ENCODE data around the gene LIPK.

Gene LIPK

DNA sequence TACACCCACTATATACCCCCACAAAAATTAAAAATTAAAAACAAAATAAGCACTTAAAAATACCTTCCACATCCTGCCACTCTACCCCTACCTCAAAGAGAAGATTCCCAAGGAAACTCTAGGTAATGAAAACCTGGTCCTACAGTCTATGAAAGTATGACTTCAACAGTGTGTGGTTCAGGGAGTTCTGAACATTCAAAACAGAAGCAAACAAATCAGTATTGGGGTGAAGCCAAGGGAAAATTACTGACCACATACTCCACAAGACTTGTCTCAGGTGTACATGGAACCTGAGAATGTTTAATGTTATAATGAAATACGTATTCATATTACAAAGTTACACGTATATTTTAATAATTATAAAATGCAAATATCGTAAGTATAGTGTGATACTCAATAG is 76.2 kb downstream of the LIPK start:
- Mint-ChIP-seq H3K27me3 (no peaks in the 10 kb centered on the region), H3K27ac (no peak overlapping the region), H3K4me1 (no peaks in the 10 kb centered on the region), H3K4me3 (no peak overlapping the region), H3K9me3 (no peaks in the 10 kb centered on the region), H3K36me3 (no peaks in the 10 kb centered on the region)
- CTCF ChIA-PET: no interaction called here
- no peak for DNase-seq

DNA sequence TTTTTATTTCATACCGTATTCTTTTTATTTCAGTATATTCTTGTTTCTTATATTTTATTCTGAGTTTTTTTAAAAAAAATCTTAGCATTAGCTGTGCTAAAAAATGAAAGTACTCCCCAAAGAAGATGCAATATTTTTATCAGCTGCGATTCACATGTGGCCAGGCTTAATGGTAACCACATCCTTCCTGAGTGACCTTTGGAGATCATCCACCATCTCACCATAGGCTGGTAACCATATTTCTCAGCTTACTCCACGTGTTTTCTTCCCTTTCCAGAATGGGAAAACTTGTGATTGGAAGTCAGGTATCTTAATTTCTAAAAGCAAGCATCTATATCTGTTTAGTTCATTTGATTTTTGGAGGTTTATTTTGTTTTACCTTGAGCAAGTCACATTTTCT is 77.7 kb downstream of the LIPK start:
- DNase-seq: no peak
- Mint-ChIP-seq H3K4me1 (no peaks in the 10 kb centered on the region), H3K9me3 (no peaks in the 10 kb centered on the region), H3K27ac (no peak overlapping the region), H3K27me3 (peaks cover 4% of the 10 kb centered on the region), H3K4me3 (no peak overlapping the region), H3K36me3 (no peaks in the 10 kb centered on the region)
- CTCF ChIA-PET: no interaction called here

DNA sequence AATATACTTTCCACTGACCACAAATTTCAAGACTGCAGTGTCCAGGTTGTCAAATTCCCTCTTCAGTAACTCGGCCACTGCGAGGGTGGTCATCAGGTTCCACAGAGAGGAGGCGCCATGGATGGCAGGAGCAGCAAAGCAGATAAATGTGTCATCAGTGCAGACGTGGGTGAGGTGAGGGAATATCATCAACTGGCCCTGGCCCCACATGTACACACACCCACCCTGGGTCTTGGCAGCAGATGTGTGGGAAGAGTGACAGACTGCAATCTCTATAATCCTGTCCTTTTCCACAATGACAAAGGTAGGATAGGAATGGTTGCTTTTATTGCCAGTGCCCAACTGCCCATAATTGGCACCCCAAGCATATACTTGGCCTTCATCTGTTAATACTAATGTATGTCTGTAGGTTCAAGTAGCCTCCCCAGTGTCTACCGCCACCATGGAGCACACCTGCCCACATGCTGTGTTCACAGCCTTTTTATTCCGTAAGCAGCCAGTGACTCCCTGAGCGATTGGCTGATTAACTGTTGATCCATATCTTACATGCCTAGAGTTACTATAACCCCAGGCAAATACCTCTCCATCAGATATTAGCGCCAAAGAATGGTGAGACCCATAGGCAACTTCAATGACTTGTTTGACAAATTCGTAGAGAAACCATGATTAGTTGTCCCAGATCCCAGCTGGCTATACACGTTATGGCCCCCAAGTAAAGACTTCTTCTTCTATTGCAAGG is 80.2 kb downstream of the LIPK start:
- Mint-ChIP-seq H3K4me1 (no peaks in the 10 kb centered on the region), H3K27ac (no peak overlapping the region), H3K27me3 (peaks cover 8% of the 10 kb centered on the region), H3K9me3 (no peaks in the 10 kb centered on the region), H3K4me3 (no peak overlapping the region), H3K36me3 (no peaks in the 10 kb centered on the region)
- DNase-seq: no peak
- CTCF ChIA-PET: no interaction called here

DNA sequence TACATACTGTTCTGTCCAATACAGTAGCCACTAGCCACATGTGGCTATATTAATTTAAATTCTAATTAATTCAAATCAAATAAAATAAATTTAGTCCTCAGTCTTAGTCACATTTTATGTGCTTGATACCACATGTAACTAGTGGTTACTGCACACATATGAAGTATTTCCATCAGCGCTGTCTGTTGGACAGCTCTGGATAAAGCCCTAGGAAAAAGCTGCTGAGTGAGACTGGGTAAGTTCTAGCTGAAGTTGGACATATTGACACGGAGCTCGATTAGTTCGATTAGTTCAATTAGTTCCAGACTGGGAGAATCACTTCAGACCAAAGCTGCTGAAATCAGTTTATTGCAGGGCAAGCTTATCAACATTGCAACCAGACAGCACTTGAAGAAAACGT is 81.4 kb downstream of the LIPK start:
- CTCF ChIA-PET: interaction anchor here (1.4 kb wide), 1 partner anchor 22 kb away, joined by 3 read pairs; no protein-coding TSS in a partner anchor
- Mint-ChIP-seq H3K27me3 (peaks cover 9% of the 10 kb centered on the region), H3K4me1 (no peaks in the 10 kb centered on the region), H3K4me3 (no peak overlapping the region), H3K9me3 (no peaks in the 10 kb centered on the region), H3K36me3 (no peaks in the 10 kb centered on the region), H3K27ac (no peak overlapping the region)
- DNase-seq: no peak

DNA sequence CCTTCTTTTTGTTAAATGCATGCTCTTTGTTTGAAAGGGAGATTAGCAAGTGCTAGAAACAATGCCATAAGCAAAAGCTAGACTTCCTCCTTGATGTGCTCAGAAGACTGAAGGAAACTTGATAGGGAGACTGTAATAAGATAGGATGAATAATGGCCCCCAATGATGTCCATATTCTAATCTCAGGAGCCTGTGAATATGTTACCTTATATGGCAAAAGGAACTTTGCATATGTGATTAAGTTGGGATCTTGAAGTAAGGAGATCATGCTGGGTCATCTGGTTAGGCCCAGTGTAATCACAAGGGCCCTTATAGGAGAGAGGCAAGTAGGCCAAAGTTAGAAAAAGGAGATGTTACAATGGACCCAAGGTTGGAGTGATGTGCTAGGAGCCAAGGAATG is 82.9 kb downstream of the LIPK start:
- Mint-ChIP-seq H3K4me1 (peaks cover 12% of the 10 kb centered on the region), H3K27ac (no peak overlapping the region), H3K4me3 (no peak overlapping the region), H3K36me3 (no peaks in the 10 kb centered on the region), H3K27me3 (peaks cover 14% of the 10 kb centered on the region), H3K9me3 (no peaks in the 10 kb centered on the region)
- CTCF ChIA-PET: interaction anchor here (0.9 to 1.2 kb wide), 2 partner anchors 21 to 61 kb away, joined by 3 read pairs; no protein-coding TSS in a partner anchor
- no peak for DNase-seq

DNA sequence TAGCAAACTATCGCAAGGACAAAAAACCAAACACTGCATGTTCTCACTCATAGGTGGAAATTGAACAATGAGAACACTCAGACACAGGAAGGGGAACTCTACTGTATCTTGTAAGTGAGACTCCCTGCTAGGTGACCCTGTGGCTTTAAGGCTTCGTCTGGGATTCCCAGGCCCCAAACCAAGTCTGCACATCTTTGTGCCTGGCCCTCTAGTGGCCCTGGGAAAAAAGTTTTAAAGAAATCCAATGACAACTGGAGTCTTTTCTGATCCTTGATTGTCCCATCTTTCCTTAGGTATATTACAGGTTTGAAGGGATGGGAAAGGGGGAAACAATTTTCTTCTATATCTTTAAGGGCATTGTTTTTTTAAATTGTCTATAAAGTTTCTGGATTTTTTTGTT is 85.9 kb downstream of the LIPK start:
- peaks cover 19% of the 10 kb centered on the region for H3K4me1 Mint-ChIP-seq
- CTCF ChIA-PET: interaction anchor here (1.0 to 2.0 kb wide), 3 partner anchors 11 to 135 kb away, joined by 3 to 5 read pairs (median 4); partner anchors contain the start of gene LIPM
- no peaks in the 10 kb centered on the region for H3K9me3 Mint-ChIP-seq
- no peak for DNase-seq
- peaks cover 22% of the 10 kb centered on the region for H3K27me3 Mint-ChIP-seq
- H3K4me3 Mint-ChIP-seq: no peak overlapping the region
- H3K27ac Mint-ChIP-seq: no peak overlapping the region
- H3K36me3 Mint-ChIP-seq: no peaks in the 10 kb centered on the region

DNA sequence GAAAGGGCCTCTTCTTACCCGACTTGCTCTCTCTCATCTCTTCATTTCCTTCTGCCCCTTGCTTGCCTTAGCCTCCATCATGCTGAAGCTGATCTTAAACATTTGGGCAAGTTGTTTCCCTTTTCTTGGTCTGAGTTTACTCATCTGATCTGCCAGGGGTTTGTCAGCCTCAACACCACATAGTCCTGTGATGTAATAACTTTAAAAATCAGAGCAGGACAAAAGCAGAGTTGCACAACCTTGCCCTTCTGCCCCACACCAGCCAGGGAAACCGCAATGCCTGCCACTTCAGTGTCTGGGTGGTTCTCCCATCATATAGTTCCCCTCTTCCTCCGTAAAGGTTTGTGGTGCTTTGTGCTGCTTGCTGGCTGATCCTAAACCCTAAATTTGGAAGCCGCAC is 86.6 kb downstream of the LIPK start:
- CTCF ChIA-PET: interaction anchor here (0.5 to 2.0 kb wide), 3 partner anchors 10 to 289 kb away, joined by 3 to 5 read pairs (median 4); partner anchors contain the start of gene LIPM
- Mint-ChIP-seq H3K27ac (no peak overlapping the region), H3K9me3 (no peaks in the 10 kb centered on the region), H3K4me3 (no peak overlapping the region), H3K4me1 (peaks cover 19% of the 10 kb centered on the region), H3K36me3 (no peaks in the 10 kb centered on the region), H3K27me3 (peaks cover 24% of the 10 kb centered on the region)
- DNase-seq: no peak

DNA sequence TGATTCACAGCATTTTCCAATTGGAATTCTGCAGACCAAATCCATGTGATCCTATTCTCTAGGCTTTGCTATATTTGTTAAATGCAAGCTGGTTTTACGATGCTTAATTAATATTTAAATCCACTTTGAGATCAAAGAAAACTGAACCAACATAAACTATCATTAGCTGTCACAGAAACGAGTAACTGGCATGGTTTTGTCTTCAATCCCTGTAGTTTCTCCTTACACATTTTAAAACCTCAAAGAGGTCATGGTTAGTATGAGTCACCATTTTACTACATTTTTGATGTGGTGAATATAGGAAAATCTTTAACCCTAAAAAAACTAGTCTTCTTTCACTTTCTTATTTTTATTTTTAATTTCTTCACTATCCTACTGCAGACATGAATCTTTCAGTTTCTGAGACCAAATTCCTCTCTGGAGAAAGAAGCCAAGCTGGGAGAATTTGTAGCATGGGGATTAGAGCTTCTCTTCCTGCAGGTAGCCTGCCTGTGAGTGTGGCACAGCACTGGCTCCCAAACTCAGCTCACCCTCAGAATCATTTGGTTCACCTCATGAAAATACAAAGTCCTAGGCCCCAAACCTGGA is 87.8 kb downstream of the LIPK start:
- Mint-ChIP-seq H3K9me3 (no peaks in the 10 kb centered on the region), H3K27ac (no peak overlapping the region), H3K36me3 (no peaks in the 10 kb centered on the region), H3K4me3 (no peak overlapping the region), H3K27me3 (peaks cover 27% of the 10 kb centered on the region), H3K4me1 (peaks cover 19% of the 10 kb centered on the region)
- no peak for DNase-seq
- CTCF ChIA-PET: interaction anchor here (0.7 to 1.3 kb wide), 3 partner anchors 10 to 41 kb away, joined by 3 to 7 read pairs (median 5); no protein-coding TSS in a partner anchor

DNA sequence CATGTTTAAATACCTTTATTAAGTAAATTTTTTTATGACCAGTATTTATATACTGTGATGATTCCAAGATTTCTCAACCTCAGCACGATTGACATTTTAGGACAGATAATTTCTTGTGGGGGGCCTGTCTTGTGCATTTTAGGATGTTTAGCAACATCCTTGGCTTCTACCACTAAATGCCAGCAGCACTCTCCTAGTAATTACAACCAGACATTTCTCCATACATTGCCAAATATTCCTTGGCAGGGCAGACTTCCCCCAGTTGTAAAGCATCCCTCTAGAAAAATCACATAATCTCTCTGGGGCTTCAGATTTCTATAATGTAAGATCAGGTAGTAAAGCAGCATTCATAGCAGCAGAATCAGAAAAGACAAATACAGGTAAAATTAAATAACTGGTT is 88.7 kb downstream of the LIPK start:
- Mint-ChIP-seq H3K4me3 (no peak overlapping the region), H3K36me3 (no peaks in the 10 kb centered on the region), H3K9me3 (no peaks in the 10 kb centered on the region), H3K4me1 (peaks cover 19% of the 10 kb centered on the region), H3K27ac (no peak overlapping the region), H3K27me3 (peaks cover 31% of the 10 kb centered on the region)
- CTCF ChIA-PET: interaction anchor here (1.1 to 1.3 kb wide), 2 partner anchors 16 to 40 kb away, joined by 5 to 7 read pairs; no protein-coding TSS in a partner anchor
- no peak for DNase-seq

DNA sequence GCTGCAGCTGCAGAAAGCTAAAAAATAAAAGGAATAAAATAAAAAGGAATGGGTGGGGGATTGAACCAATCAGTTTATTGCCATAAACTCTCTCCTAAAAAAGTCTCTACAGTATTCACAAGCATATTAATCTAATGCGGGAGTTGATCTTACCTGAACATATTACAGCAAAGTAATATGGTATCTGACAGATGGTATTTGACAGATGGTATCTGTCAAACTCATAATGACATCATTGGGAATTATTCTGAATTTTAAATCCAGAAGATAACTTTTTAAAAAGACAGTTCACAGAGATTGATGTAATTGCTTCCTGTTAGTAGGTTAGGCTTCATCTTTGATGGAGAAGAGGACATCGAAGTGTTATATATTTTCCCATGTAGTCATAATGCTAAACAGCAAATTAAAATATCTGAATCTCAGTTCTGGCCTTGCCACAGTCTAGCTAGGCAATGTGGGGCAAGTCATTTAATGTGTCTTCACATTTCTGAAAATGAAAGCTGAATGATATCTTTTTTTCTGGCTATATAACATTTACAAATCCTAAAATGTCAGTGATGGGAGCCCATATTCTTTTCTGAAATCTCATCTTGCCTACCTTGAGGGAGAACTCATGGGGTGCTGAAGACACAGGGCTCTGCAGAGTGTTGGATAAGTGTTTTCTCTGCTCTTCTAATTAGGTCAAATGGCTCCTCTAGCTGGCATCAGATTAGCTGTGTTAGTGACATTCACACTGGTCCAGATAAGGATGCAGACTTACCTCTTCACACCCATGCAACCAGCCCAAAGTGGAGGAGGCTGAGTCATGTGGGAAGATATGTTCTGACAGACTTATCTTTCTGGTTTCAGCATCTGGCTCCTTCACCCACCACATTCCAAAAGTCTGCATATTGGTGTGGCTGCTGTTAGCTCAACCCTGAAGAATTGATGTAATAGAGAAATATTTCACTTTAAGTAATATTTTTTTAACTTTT is 94.4 kb downstream of the LIPK start:
- H3K27me3 Mint-ChIP-seq: peaks cover 28% of the 10 kb centered on the region
- H3K4me1 Mint-ChIP-seq: no peaks in the 10 kb centered on the region
- H3K27ac Mint-ChIP-seq: no peak overlapping the region
- DNase-seq: no peak
- no peaks in the 10 kb centered on the region for H3K9me3 Mint-ChIP-seq
- H3K4me3 Mint-ChIP-seq: no peak overlapping the region
- H3K36me3 Mint-ChIP-seq: no peaks in the 10 kb centered on the region
- CTCF ChIA-PET: interaction anchor here (1.0 to 1.6 kb wide), 2 partner anchors 9 to 72 kb away, joined by 4 to 5 read pairs; no protein-coding TSS in a partner anchor
